IPS DF 19.7 (cell line): Measurements from ENCODE around the gene SDK2.
"Not testable (repeated sequence)": the region's sequence is repeated elsewhere in the genome, so short reads cannot be mapped to it uniquely, and the experiment has no call there.

ENCODE experiments used
- DNase-seq: peaks from one replicate; pipeline ENCODE4 v3.0.0-alpha.2; 2013; ENCODE audit warnings: low read depth, low spot score

The SDK2 gene

GRCh38 chr17:73462823-73463222 lies 181.4 kb downstream of the SDK2 start:
- DNase-seq: no peak

GRCh38 chr17:73459980-73460379 lies 184.3 kb downstream of the SDK2 start:
- no peak for DNase-seq

GRCh38 chr17:73455767-73456166 lies 188.5 kb downstream of the SDK2 start:
- no peak for DNase-seq

- DNase-seq: no peak
Measured at GRCh38 chr17:73455050-73455687, 189.1 kb downstream of the SDK2 start.

GRCh38 chr17:73453494-73453893 lies 190.8 kb downstream of the SDK2 start:
- DNase-seq: not testable (repeated sequence)

- no peak for DNase-seq
Measured at GRCh38 chr17:73453090-73453489, 191.2 kb downstream of the SDK2 start.

- DNase-seq: no peak
Measured at GRCh38 chr17:73452009-73452408, 192.2 kb downstream of the SDK2 start.

- DNase-seq: no peak
Measured at GRCh38 chr17:73447319-73447718, 196.9 kb downstream of the SDK2 start.

- no peak for DNase-seq
Measured at GRCh38 chr17:73446617-73447016, 197.6 kb downstream of the SDK2 start.

- no peak for DNase-seq
Measured at GRCh38 chr17:73445466-73445865, 198.8 kb downstream of the SDK2 start.

- no peak for DNase-seq
Measured at GRCh38 chr17:73444021-73444420, 200.2 kb downstream of the SDK2 start.

- no peak for DNase-seq
Measured at GRCh38 chr17:73439597-73439996, 204.6 kb downstream of the SDK2 start.

GRCh38 chr17:73437826-73438225 lies 206.4 kb downstream of the SDK2 start:
- DNase-seq: no peak

- no peak for DNase-seq
Measured at GRCh38 chr17:73436954-73437353, 207.3 kb downstream of the SDK2 start.

GRCh38 chr17:73435412-73435811 lies 208.8 kb downstream of the SDK2 start:
- DNase-seq: no peak

- DNase-seq: no peak
Measured at GRCh38 chr17:73434154-73434553, 210.1 kb downstream of the SDK2 start.

GRCh38 chr17:73433501-73433900 lies 210.7 kb downstream of the SDK2 start:
- no peak for DNase-seq

- no peak for DNase-seq
Measured at GRCh38 chr17:73432624-73433190, 211.5 kb downstream of the SDK2 start.

- no peak for DNase-seq
Measured at GRCh38 chr17:73431401-73432205, 212.6 kb downstream of the SDK2 start.

- no peak for DNase-seq
Measured at GRCh38 chr17:73430848-73431247, 213.4 kb downstream of the SDK2 start.

- no peak for DNase-seq
Measured at GRCh38 chr17:73430165-73430680, 214.0 kb downstream of the SDK2 start.

- DNase-seq: peak; percentile 28
Measured at GRCh38 chr17:73429440-73430164, 214.6 kb downstream of the SDK2 start.
